ENCODE data around the gene TSHZ3. TPM values are rescaled to one million over a fixed set of nuclear protein-coding genes. Genes with fewer than 3 reads are reported as not detected.

Gene TSHZ3
- total and polyA plus RNA-seq, 9 of the 15 experiments (the other 6 are each of a cell fraction or from before 2014, with no cell fraction given): 0.03 to 0.13 (median 0.05) TPM; not detected in 5

DNA sequence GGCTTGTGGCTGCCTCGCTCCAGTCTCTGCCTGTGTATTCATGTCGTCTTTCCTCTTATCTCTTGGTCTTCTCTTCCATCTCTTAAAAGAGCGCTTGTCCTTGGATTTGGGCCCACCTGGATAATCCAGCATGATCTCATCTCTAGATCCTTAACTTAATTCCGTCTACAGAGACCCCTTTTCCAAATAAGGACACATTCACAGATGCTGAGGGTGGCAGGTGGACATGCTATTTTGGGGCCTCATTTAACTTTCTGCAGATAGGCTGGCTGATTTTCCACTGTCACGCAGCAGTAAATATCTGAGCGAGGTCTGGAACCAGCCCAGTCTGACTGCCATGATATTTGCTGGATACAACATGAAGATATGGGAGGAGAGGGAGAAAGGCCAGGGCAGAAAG, 41.5 kb upstream of the TSHZ3 start:
- 11% methylated on average over 6 of the region's 6 CpGs for WGBS (ENCODE audit: insufficient coverage, low coverage, missing lambda C conversion rate)
- no peaks in the 10 kb centered on the region; a peak in 1 of 5 replicates for H3K27me3 ChIP-seq (ENCODE audit: control insufficient read depth in 2 of 2, insufficient read depth in 2 of 2, low read length in 2 of 2)
- no peaks in the 10 kb centered on the region for H3K4me1 ChIP-seq (replicated peaks in 1 of 2; ENCODE audit: control insufficient read depth in 2 of 2, insufficient read depth in 2 of 2, low read length in 2 of 2)
- no peak for DNase-seq (ENCODE audit: extremely low read depth in 1 of 4, low spot score in 3 of 4)
- H3K4me3 ChIP-seq: no peak overlapping the region
- H2AFZ ChIP-seq (ENCODE audit: low read depth, low read length): no peak overlapping the region
- H3K4me2 ChIP-seq (ENCODE audit: insufficient read depth, low read length): no peak overlapping the region
- no TSS peak for BruUV-seq (replicated peaks)
- in situ Hi-C loops (cut with MboI): no loop called here
- TF ChIP-seq TRIM24 (IDR thresholded peaks at IDR 0.05): no peak
- no peak for TF ChIP-seq ZNF143 (CRISPR knock-in tag; IDR thresholded peaks at IDR 0.05)
- no peak for TF ChIP-seq PRPF4 (IDR thresholded peaks at IDR 0.05; ENCODE audit: insufficient read depth, low read depth, low read length, poor library complexity, severe bottlenecking)
- no peak for TF ChIP-seq CC2D1A (IDR thresholded peaks at IDR 0.05)
- no peak for TF ChIP-seq POLR2H (tag; IDR thresholded peaks at IDR 0.05; ENCODE audit: low read depth)
- TF ChIP-seq MTA2 (IDR thresholded peaks at IDR 0.05; ENCODE audit: low read depth): no peak
- TF ChIP-seq ZFPM2 (CRISPR knock-in tag; IDR thresholded peaks at IDR 0.05): no peak
- no peak for TF ChIP-seq ZBED1 (IDR thresholded peaks at IDR 0.05)
- no peak for TF ChIP-seq CBFA2T3 (IDR thresholded peaks at IDR 0.05)
- no peak for TF ChIP-seq ETV6 (IDR thresholded peaks at IDR 0.05; ENCODE audit: borderline replicate concordance in 1 of 2, low read depth in 2 of 2, low read length in 1 of 2)
- no peak for TF ChIP-seq ETV6 (CRISPR knock-in tag; IDR thresholded peaks at IDR 0.05; ENCODE audit: borderline replicate concordance)
- no peak for TF ChIP-seq KAT2B (IDR thresholded peaks at IDR 0.05; ENCODE audit: low read depth, low read length)
- no peak for TF ChIP-seq RBM15 (IDR thresholded peaks at IDR 0.05; ENCODE audit: insufficient read depth, low read length)
- no peaks in the 10 kb centered on the region for H3K9me3 ChIP-seq (replicated peaks; ENCODE audit: control insufficient read depth, insufficient read depth, low read depth, low read length)
- no peak overlapping the region for H3K9ac ChIP-seq (ENCODE audit: insufficient read depth in 1 of 2, low read depth in 2 of 2, low read length in 2 of 2)
- H3K27ac ChIP-seq (ENCODE audit: extremely low read depth, low read depth, low read length): no peak overlapping the region
- FAIRE-seq: no peak
- H3K9me1 ChIP-seq (ENCODE audit: control insufficient read depth, insufficient read depth, low read length): no peaks in the 10 kb centered on the region
- H3K36me3 ChIP-seq (ENCODE audit: control insufficient read depth, insufficient read depth, low read length): no peaks in the 10 kb centered on the region
- POLR2A ChIA-PET: no interaction called here
- no peak for ATAC-seq
- CTCF ChIA-PET (ENCODE audit: low intra/inter-chr PET ratio): no interaction called here
- H4K20me1 ChIP-seq (replicated peaks; ENCODE audit: control insufficient read depth, insufficient read depth, low read length): no peaks in the 10 kb centered on the region
- intact Hi-C loops (cut with micrococcal nuclease): no loop called here
- no peaks in the 10 kb centered on the region for H3K79me2 ChIP-seq (ENCODE audit: control insufficient read depth, insufficient read depth, low read length)

Data from K562 (cell line).